ENCODE data around the gene CACNA1C.

CACNA1C gene

DNA sequence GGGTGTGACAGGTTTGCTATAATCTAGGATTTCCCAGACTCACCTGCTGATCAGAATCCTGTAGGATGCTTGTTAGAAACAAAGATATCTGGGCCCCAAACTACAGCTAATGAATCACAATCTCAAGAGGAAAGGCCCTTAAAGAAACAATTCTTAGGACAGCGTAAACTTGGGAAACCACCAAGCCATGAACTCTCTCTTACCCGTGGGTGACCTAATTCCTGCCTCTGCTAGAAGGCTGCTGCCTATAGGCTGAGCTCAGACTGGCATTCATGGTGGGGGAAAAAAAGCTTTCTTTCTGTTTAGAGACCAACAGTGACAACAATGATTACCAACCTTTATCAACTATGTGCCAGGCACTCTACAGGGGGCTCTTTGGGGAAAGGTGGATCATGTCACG, 528.0 kb downstream of the CACNA1C start:
- no peak for DNase-seq

DNA sequence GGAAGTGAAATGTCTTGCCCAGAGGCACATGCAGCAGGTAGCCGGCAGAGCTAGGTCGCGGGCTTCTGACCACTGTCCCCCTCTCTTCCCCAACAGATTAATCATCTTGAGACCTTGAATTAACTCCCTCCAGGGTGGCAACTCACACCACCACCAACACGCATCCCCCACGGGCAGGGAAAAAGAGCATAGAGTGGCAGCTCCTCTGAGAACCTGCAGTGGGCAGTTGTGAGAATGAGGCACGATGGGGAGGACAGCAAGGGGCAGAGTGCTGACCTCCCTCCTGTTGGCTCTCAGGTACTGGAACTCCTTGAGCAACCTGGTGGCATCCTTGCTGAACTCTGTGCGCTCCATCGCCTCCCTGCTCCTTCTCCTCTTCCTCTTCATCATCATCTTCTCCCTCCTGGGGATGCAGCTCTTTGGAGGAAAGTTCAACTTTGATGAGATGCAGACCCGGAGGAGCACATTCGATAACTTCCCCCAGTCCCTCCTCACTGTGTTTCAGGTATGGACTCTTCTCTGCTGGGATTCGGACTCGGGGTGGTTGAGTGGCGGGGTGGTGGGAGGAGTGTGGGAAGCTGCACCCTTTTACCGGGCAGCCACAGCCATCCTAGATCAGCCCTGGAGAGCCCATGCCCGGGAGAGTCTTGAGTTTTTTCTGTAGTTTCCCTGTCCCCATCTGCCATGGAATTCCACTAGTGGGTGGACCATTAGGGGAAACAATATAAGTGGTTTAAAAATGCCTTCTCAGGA, 528.7 kb downstream of the CACNA1C start:
- no peak for DNase-seq

DNA sequence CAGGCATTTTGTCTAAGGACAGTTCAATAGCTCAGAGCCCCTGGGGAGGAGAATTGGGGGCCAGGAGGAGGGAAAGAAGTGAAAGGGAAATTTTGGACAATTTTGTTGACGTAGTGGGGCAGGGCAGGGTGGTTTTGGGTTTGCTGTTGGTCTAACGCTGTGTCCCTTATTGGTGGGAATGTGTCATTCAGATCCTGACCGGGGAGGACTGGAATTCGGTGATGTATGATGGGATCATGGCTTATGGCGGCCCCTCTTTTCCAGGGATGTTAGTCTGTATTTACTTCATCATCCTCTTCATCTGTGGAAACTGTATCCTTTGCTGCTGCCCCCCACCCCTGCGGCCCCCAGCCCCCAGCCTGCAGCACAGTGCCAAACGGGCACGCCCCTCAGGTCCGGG, 529.8 kb downstream of the CACNA1C start:
- no peak for DNase-seq

DNA sequence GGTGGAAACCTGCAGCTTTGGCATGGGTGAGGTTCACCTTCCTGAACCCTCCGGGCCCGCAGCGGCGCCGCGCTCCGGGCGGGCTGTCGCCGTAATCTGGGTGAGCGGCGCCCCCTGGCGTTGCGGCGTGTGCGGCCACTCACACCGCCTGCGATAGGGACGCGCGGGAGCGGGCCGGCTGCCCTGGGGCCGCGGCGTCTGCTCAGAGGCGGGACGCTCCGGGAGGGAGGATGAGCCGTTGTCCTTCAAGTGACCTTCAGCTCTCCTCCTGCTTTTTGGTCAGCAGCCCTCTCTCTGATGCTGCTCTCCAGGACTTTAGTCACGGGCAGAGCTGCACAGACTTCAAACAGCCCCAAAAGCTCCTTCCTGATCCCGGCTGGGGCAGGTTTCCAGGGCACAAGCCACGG, 530.3 kb downstream of the CACNA1C start:
- DNase-seq = peak in 1 of 2 experiments; percentile 82

DNA sequence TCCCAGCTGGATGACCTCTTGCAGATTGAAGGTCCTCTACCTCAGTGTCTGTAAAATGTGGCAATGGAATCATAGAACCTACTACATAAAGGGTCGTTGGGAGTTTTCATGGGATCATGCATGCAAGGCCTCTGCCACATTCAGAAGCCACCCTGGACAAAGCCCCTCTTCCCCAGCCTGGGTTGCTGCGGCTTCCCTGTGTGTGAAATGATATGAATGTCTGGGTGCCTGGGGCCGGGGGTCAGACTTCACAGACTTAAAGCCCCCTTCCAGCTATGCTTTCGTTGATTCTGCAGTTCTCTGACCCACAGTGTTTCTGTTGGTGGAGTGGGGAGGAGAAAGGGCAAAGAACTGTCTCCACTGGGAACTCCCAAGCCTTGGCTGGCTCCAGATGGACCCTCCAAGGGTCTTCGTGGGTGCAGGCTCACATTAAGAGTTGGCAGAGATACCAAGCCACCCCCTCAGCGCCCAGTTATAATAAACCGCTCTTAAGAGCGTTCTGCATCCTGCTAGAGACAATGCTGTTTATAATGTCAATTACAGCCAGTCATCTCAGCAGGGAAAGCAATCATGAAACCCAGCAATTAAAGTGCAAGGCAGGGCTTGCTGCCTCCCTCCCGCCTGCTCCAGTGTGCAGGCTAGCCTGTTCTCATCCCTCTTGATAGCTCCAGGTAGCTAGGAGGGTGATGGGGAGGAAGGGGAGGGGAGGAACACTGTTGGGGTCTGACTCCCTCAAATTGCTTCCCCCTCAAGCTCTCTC, 531.0 kb downstream of the CACNA1C start:
- DNase-seq = no peak

DNA sequence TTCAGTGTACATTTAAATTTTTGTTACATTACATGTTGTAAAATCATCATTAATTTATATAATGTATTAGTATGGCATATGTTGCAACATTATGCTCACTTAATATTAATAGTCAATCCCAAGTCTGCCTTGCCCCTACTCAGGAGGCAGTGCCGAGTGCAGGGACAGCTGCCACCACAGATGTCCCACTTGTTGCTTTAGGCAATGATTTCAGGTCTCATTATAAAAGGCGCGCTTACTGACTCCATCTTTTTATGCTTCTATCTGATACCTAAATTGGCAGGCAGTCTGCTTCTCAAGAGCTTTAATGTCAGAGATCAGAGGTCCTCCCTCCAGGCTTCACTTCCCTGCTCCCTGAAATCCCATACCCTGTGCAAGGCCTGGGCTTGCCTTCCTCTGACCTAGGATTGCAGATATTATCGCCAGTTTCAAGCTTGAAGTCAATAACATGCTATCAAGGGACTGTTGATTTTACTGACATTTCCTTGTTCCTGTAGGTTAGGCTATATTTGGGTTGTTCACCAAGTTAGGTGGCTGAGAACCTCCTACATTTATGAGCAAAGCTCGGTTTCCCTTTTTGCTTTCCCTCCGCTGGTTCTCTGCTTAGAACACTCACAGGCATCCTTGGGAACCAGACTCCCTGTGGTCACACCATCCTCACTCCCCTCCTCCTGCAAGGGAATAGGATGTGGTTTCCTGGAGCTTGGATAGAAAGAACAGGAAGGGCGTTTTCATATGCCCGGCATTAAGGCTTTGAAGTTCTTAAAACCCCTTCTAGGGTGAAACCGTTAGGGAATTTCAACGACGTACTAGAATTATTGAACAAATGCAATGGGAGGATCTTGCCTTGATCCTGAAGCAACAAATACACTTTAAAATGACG, 533.6 kb downstream of the CACNA1C start:
- no peak for DNase-seq

DNA sequence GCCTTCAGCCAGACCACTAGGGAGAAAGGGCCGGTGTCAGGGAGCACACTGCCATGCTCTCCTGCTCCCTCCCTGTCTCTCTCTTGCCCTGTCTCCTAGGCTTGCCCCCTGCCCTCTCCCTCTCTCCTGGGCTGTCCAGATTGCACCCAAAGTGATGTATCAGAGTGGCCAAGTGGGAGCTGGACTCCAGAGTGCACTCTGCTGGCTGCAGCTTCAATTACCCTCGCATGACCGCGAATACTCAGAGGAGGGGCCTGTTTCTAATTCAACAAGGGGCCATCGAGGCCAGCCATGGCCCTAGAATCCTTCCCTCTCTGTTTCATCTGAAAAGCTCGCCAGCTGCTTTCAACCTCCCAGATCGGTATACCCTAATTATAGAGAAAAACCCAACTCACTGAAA, 535.6 kb downstream of the CACNA1C start:
- no peak for DNase-seq

DNA sequence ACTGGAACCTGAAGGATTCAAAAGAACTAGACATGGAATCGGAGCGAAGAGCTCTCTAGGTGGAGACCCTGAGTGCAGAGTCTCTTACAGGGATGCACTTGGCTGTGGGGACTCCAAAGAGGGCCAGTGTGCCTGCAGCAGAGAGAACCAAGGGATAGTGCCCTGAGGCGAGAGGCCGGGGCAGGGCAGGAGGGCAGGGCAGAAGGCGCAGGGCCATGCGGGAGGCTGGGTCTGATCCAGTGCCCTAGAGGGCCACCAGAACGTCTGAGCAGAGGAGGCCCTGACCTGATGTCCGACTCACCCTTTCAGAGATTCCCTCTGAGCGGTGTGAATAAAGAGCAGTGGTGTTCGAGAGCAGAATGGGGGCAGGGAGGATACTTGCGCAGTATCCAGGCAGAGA, 536.6 kb downstream of the CACNA1C start:
- DNase-seq = no peak

DNA sequence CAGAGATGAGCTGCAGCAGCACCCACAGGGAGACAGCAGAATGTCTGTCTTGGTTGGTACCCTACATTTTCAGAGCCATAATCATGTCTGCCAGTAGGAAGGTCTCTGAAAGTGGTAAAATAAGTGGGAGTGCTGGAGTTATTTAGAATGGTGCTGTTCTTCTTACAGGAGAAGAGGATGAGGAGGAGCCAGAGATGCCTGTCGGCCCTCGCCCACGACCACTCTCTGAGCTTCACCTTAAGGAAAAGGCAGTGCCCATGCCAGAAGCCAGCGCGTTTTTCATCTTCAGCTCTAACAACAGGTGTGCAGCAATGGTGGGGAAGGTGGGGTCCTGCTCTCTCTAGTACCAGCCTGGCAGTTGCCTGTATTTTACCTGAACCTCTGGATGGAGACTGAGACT, 540.3 kb downstream of the CACNA1C start:
- DNase-seq = no peak

DNA sequence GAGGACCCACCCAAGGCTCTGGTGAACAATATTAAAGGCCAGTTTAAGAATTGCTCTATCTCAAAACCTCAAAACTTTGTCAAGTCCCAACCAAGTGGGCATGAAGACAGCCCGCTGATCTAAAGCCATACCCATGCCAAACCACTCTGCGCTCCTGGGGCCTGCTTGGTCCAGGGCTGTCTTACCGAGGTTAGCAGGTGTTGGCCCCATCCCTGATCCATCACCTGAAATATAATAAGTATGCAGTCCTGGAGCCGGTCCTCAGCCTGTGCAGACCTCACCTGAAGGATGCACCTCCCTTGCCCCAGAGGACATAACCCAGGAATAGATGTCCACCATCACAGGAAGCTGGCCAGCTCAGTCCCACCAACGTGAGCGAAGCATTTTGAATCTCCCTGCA, 543.7 kb downstream of the CACNA1C start:
- DNase-seq = no peak

DNA sequence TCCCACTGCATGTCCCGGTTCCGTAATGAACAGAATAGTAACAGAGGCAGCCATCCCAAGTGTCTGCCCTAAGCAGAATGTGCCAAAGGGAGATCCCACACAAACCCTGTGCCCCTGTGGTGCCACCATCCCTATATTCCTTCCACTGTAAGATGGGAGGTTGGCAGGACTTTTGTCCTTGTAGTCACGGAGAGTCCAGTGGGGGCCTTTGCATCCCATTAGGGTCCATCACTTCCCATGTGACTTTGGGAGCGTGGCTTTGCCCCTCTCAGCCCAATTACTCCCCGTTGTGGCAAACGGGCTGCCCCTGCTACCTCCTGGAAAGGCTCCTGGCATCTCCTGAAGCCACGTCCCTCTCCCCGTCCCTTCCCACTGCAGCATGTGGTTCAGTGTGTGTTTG, 552.5 kb downstream of the CACNA1C start:
- DNase-seq = no peak

DNA sequence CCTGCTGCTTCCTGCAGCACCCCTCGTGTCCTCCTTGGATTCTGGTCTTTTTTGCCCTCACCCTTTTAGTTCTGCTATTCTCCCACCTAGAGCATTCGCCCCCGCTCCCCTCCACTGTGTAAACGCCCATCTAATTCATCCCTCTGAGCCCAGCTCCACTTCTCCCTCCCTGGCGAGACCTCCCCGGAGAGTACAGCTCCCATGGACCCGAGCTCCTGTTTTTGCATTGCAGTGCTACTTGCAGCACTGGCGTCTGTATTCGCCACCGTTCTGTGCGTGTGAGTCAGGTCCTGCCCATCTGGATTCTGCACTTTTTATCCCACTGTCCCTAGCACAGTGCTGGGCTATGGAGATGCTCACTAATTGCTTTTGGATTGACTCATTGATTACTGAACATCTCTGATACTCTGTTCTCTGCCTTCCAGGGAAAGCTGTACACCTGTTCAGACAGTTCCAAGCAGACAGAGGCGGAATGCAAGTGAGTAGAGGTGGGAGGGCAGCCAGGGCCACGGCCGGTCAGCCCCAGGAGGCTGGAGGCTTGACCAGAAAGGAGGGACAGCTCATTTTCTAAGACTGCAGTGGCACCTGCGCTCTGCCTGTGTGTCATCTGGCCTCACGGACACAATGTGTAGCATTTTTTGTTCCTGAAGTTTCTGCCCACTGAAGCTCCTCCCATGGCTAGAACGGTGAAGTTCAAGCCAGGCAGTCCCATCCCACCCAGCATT, 553.6 kb downstream of the CACNA1C start:
- no peak for DNase-seq

DNA sequence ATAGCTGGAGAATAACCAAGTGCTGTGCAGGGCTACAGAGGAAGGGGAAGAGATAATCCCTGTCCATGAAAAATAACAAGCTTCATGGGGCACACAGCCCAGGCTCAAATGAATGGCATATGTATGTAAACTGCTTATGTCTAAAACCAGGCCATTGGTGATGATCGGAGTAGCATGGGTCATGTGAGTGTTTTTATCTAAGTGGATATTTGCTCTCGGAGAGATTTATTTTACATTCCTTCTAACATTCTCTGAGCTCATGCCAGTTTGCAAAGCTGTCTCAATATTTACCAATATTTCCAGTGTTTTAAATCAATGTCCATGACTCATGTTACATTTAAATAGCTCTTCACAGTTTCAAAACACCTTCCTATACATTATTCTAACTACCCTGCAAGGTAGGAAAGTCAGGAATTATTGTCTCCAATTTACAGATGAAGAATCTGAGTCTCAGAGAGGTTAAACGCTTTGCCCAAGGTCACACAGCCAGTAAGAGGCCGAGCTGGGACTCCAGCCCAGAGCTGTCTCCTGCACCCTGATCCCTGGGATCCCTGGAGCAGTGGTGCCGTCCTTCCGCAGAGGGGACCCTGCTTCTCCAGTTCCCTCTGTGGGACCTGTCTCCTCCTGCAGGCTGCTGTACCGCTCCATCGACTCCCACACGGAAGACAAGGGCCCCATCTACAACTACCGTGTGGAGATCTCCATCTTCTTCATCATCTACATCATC, 555.3 kb downstream of the CACNA1C start:
- DNase-seq = no peak

DNA sequence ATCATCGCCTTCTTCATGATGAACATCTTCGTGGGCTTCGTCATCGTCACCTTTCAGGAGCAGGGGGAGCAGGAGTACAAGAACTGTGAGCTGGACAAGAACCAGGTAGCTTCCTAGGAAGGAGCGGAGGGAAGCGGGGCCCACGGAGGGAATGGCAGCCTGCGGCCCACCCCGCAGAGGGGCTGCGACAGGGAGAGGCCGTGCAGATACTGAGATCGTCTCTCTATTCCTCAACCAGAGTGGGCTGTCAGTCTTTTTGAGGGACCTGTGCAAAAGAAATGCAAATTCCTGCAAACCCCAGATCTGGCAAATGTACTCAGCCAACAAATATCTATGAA, 555.8 kb downstream of the CACNA1C start:
- no peak for DNase-seq

DNA sequence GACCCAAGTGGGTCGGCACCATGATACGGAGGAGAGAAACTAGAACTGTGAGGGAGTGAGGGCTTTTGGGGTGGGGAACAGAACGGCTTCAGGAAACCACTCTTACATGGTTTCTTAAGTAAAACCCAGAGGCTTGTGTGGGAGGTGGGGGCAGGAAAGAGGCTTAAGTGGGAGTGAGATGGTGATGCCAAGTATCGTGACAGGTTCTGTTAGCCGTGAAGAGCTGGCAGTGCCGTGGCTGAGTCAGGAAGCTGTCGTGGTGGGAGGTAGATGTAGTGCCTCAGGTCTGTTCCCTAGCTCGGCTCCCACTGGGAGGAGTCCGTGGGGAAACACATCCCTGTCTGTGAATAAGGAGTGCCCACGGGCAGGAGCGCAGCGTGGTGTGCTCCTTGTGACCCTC, 556.2 kb downstream of the CACNA1C start:
- no peak for DNase-seq

DNA sequence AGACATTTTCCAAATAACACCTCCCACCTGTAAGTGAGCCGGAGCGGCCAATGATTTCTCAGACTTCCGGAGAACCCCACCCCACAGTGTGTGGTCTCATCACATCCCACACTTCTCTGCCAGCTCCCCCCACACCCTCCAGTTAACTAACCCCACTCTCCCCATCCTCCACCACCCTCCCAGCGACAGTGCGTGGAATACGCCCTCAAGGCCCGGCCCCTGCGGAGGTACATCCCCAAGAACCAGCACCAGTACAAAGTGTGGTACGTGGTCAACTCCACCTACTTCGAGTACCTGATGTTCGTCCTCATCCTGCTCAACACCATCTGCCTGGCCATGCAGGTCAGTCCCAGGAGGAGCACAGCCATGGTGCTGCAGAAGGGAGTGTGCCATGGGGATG, 557.6 kb downstream of the CACNA1C start:
- no peak for DNase-seq

DNA sequence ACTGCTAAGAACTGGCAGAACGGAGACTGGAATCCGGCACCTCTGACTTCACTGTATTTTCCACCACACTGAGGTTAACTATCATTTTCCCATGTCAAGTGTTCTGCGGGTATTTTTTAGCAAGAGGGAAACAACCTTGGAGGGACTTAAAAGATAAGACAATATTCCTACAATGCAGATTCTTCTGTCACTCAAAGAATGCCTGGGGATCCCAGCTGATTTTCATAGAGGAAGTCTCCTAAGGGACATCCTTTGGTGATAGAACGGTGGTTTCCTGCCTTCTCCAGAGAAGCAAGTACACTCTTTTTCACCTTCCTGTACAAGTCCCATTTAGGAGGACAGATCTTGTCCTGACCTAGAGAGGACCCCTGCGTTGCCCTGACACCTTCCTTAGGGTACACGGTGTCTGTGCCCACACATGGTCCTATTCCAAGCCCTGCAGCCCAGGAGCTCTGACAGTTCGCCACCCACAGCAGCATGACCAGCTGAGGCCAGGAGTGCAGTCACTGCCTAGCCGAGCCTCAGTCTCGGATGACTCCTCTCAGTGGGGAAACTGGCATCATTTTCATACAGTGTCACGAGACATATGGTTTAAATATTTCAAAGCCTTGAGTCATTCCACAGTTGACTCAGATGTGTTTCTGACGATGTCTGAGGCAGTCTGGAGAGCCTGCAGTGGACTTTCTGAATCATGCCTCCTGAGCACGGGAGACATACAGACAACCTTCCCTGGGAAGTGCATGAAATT, 560.7 kb downstream of the CACNA1C start:
- DNase-seq = no peak

DNA sequence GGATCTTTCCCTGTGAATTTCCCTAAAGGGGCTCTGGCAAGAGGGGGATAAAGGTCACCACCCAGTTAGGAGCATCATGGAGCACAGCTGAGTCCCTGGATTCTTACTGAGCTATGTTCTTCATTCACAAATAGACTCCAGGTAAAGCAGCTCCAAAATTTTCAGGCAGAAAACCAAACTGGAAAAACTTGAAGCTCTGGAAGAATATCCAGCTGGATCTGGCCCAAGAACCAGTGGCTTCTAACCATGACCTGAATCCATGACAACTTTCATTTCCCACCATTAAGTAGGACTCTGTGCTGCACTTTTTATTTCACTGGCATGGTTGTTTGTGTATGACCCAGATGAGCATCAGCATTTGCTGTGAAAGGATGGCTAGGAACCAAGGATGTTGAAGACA, 561.6 kb downstream of the CACNA1C start:
- DNase-seq = no peak

DNA sequence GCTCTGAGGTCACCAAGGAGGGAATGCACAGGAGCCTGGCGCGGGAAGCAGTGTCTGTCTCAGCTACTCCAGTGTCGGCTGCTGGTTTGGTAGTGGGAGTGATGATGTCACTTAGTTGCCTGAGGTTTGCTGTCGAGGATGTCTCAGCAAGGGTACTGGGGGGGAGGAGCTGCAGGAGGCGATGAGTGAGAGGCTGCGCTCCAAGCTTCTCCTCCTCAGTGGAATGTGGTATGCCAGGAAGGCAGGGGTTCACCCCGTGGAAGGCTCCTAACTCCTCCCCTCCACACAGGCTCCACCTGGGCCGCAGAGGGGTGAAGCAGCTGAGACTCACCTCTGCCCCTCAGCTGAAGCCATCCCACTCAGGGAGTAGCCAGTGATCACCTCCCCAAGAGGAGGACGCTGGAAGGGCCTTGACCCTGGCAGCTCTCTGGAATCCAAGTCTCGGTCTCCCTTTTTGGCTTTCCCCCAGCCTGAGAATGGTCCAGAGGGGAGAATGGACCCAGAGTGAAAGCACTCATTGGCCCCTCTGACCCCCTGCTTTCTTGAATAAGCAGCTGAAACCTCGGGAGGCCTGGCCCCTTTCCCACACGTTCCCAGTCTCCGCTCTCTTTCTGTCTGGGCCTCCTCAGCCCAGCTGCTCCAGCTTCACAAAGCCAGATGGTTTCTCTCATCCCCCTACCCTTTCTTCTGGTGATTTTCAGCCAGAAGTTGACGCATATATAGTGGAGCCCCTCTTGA, 563.0 kb downstream of the CACNA1C start:
- no peak for DNase-seq

DNA sequence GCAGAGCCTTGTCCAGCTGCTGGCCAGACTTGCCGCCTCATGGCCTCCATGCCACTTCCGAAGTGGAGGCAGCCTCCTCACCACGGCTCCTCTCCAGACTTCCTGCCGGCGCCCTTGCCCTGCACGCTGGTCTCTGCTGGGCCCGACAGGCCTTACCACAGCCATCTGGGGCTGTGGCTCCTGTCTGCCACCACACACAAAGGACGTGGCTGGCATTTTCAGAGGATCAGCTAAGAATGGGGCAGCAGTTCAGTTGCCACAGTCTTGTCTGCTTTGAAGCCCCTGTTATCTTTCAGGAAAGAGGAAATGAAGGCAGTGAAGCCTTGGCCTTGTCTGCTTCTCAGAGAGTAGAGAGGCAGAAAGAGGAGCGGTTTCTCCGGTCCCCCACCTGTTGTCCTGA, 564.0 kb downstream of the CACNA1C start:
- no peak for DNase-seq

DNA sequence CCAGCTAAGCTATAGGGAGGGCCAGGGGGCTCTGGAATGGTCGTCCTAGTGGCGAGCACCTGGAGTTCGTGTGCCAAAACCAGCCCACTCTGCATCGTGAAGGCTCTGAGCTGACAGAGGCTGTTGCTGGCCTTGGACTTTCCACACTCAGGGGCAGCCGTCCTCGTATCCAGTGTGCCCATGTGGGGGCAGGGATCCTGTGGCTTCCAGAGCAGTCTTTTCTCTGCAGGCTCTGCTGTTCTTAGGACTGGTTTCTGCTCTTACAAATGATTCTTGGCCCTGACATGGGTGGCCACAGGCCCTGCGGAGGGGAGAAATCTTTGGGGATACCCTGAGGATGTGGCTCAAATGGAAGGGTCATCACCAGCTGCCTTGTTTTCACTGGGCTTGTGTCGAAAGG, 564.6 kb downstream of the CACNA1C start:
- no peak for DNase-seq

Data from NCI-H526 (cell line).